Endothelial cell of umbilical vein (primary cell): Measurements from ENCODE around the gene PTPN2. TPM values are rescaled to one million over a fixed set of nuclear protein-coding genes. Genes with fewer than 3 reads are reported as not detected.
A peak's percentile ranks its signal among the peaks of the same experiment; 100 is the strongest.

Experiments
- BruUV-seq: library from RNA; stranded (reverse); fragments of 400-500 nt; replicated peaks from 2 replicates; lab custom pipeline; 2021; lab: Mats Ljungman, UMichigan
- CTCF ChIA-PET: fragments of 300-600, 350-600 bp; sonication (Branson Sonifier 250); formaldehyde crosslinking; loops from one replicate; lab custom pipeline; 2021; ENCODE audit warnings: antibody characterized with exemption, inconsistent platforms; lab: Charles Lee
- POLR2A ChIA-PET: fragments of 300-600, 350-600 bp; sonication (Branson Sonifier 250); formaldehyde crosslinking; loops from one replicate; lab custom pipeline; 2021; ENCODE audit warnings: antibody characterized with exemption, inconsistent platforms; lab: Charles Lee
- DNase-seq: peaks from one replicate; pipeline ENCODE4 v3.0.0-alpha.2; 2011; ENCODE audit warnings: low read depth, low spot score
- FAIRE-seq: peaks from 2 replicates; lab custom pipeline; 2011; peaks lifted over from hg19 to GRCh38; lab: Jason Lieb, UNC
- H2AFZ ChIP-seq: 2 replicates; pipeline ENCODE4 v1.6.0; 2012; ENCODE audit warnings: low read depth, low read length, control low read depth, inconsistent platforms
- H3K27ac ChIP-seq: 2 replicates; pipeline ENCODE4 v1.5.1; 2011; ENCODE audit warnings: low read depth, mild to moderate bottlenecking, control low read depth, low read length, moderate library complexity; ENCODE audit not compliant: insufficient read depth
- H3K27me3 ChIP-seq, 2 experiments: 2 replicates each; pipeline versions ENCODE4 v1.6.0 to v1.6.1; 2011; ENCODE audit warnings: low read length in 2 of 2, mixed read lengths in 1 of 2; ENCODE audit not compliant: control insufficient read depth in 2 of 2, insufficient read depth in 2 of 2
- H3K36me3 ChIP-seq, 2 experiments: 2 replicates in 1 of 2; 3 replicates in 1 of 2; pipeline ENCODE4 v1.5.1; 2011; ENCODE audit warnings: low read length in 2 of 2, mild to moderate bottlenecking in 1 of 2, moderate library complexity in 1 of 2; ENCODE audit not compliant: control insufficient read depth in 2 of 2, insufficient read depth in 2 of 2; ENCODE audit errors: extremely low read depth in 1 of 2
- H3K4me1 ChIP-seq: 3 replicates; pipeline ENCODE4 v1.5.1; 2011; ENCODE audit warnings: mild to moderate bottlenecking, low read length; ENCODE audit not compliant: control insufficient read depth, insufficient read depth; ENCODE audit errors: extremely low read depth
- H3K4me2 ChIP-seq: 2 replicates; pipeline ENCODE4 v1.6.1; 2011; ENCODE audit warnings: low read length, control low read depth, mixed read lengths; ENCODE audit not compliant: insufficient read depth
- H3K4me3 ChIP-seq, 3 experiments: fragments of 200-600 bp in 1 of 3; sonication (generic), shearing (Covaris generic) in 1 of 3; replicated peaks in 1 of 3; 2 replicates each; pipeline ENCODE4 v1.5.1; 2011 to 2016; ENCODE audit warnings: control low read depth in 3 of 3, low read length in 3 of 3, mild to moderate bottlenecking in 2 of 3, inconsistent platforms in 1 of 3, low read depth in 1 of 3, moderate library complexity in 1 of 3; ENCODE audit not compliant: insufficient read depth in 1 of 3
- H3K79me2 ChIP-seq: 2 replicates; pipeline ENCODE4 v1.6.0; 2012; ENCODE audit warnings: low read length, inconsistent platforms; ENCODE audit not compliant: control insufficient read depth, insufficient read depth
- H3K9ac ChIP-seq: replicated peaks from 2 replicates; pipeline ENCODE3; 2011; ENCODE audit warnings: low read length, control low read depth; ENCODE audit not compliant: insufficient read depth; ENCODE audit errors: extremely low read depth
- H3K9me1 ChIP-seq: replicated peaks from 3 replicates; pipeline ENCODE4 v1.6.0; 2011; ENCODE audit warnings: mild to moderate bottlenecking, low read length; ENCODE audit not compliant: control insufficient read depth, insufficient read depth; ENCODE audit errors: extremely low read depth
- H3K9me3 ChIP-seq: replicated peaks from 2 replicates; pipeline ENCODE4 v1.5.1; 2012; ENCODE audit warnings: low read length, inconsistent platforms; ENCODE audit not compliant: control insufficient read depth, insufficient read depth
- H4K20me1 ChIP-seq: replicated peaks from 2 replicates; pipeline ENCODE3; 2011; ENCODE audit warnings: mild to moderate bottlenecking, low read length; ENCODE audit not compliant: control insufficient read depth, insufficient read depth; ENCODE audit errors: extremely low read depth
- EZH2 ChIP-seq: IDR thresholded peaks from 2 replicates; pipeline ENCODE4 v1.6.1; 2012; ENCODE audit warnings: borderline replicate concordance, low read depth, mild to moderate bottlenecking, moderate library complexity, low read length, inconsistent platforms; ENCODE audit not compliant: severe bottlenecking
- FOS ChIP-seq: IDR thresholded peaks from 2 replicates; pipeline ENCODE4 v1.6.1; 2011; ENCODE audit warnings: mild to moderate bottlenecking, low read length, moderate library complexity, borderline replicate concordance; ENCODE audit not compliant: insufficient read depth
- GATA2 ChIP-seq: IDR thresholded peaks from 2 replicates; pipeline ENCODE4 v1.7.0; 2011; ENCODE audit warnings: low read depth, mild to moderate bottlenecking, moderate library complexity, mixed read lengths, low read length; ENCODE audit not compliant: insufficient read length, insufficient read depth
- JUN ChIP-seq: IDR thresholded peaks from 2 replicates; pipeline ENCODE4 v1.6.1; 2011; ENCODE audit warnings: borderline replicate concordance, low read depth; ENCODE audit not compliant: insufficient read length, insufficient read depth
- MYC ChIP-seq: IDR thresholded peaks from one replicate; pipeline ENCODE4 v1.6.1; 2011; ENCODE audit warnings: mild to moderate bottlenecking, low read depth, low read length
- POLR2A ChIP-seq: IDR thresholded peaks from 2 replicates; pipeline ENCODE4 v1.6.1; 2012; ENCODE audit warnings: low read depth, mild to moderate bottlenecking, control low read depth, low read length
- POLR2AphosphoS5 ChIP-seq: IDR thresholded peaks from 2 replicates; pipeline ENCODE4 v1.6.1; 2012; ENCODE audit warnings: low read depth, mild to moderate bottlenecking, control low read depth, low read length, moderate library complexity; ENCODE audit not compliant: insufficient read depth
- dilution Hi-C: fragments of 300-500 bp; cut with MboI; formaldehyde crosslinking; loops from one replicate; pipeline ENCODE4 v1.15.0; 2019; ENCODE audit warnings: low sequenced_read_pairs; ENCODE audit not compliant: extremely low pct_ligation_motif_present
- intact Hi-C: fragments of 100-400 bp; cut with micrococcal nuclease; formaldehyde crosslinking; loops from one replicate; pipeline ENCODE4 v1.10.0; 2022
- polyA plus RNA-seq, 4 experiments: library from polyadenylated mRNA; depleted of rRNA in 3 of 4; stranded (reverse) in 3 of 4; unstranded in 1 of 4; fragments of >200 nt; gene quantifications; 2 replicates each; pipeline versions ENCODE4 v1.2.1 to v1.2.3, GENCODE V29; 2011 to 2012; ENCODE audit warnings: missing spikeins in 1 of 4
- total RNA-seq: library from RNA; stranded (reverse); gene quantifications from 2 replicates; pipeline ENCODE4 v1.2.3, GENCODE V29; 2021
- TF ChIP-seq, protein P1 (sequence below), 2 donors: IDR thresholded peaks; 1 replicate in 1 of 2; 2 replicates in 1 of 2; pipeline ENCODE4 v1.5.1; 2011; ENCODE audit warnings: low read length in 2 of 2, mild to moderate bottlenecking in 2 of 2, moderate library complexity in 2 of 2, control low read depth in 1 of 2, inconsistent platforms in 1 of 2, low read depth in 1 of 2; ENCODE audit not compliant: insufficient read depth in 1 of 2; ENCODE audit errors: extremely low read depth in 1 of 2
- TF ChIP-seq, protein P2 (sequence below): IDR thresholded peaks from 2 replicates; pipeline ENCODE4 v1.6.1; 2011; ENCODE audit not compliant: insufficient read depth, insufficient read length

Gene PTPN2
- total and polyA plus RNA-seq, 2 donors (not counting 3 experiments of a cell fraction or from before 2014, with no cell fraction given) = 8.2 to 20.9 TPM

DNA sequence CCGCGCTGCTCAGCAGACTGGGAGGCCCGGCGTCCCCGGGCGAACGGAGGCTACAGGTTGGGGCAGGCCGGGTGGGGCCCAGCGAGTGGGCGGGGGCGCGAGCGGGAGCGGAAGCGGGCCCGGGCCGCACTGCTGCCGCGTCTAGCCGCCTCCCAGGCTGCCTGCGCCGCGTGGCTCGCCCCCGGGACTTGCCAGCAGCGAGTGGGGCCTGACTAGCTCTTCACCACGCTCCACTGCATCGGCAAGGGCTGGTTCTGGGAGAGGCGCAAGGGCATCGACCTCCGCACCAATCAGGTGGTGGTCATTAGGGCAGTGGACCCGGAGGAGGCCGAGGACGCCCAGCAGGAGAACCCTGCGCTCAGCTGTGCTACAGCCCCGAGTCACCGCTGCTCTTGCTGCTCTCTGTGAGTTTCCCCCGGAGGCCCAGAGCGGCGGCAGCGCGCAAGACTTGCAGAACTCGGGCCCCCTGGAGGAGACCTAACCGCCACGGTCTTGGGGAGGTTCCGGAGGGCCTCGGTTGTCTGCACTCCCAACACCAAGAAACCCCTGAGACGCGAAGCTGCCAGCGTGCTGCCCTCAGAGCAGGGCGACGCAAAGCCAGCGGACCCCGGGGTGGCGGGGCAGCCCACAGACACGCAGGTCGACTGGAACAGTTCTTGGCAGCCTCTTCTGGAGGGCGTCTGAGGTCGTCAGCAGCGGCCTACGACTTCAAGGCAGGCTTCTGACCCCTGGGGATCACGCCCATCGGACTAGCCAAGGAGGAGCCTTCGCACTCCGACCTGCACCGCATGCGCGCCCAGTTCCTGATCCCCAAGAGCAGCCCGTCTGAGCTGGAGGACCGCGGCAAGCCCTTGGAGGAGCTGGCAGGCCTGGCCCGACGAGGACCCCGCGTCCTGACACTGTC is 27.2 kb upstream of the PTPN2 start:
- Histone ChIP-seq H3K9me3 (no peaks in the 10 kb centered on the region), H3K27ac (no peak overlapping the region), H3K4me1 (peaks cover 17% of the 10 kb centered on the region), H4K20me1 (no peaks in the 10 kb centered on the region), H2AFZ (peak overlapping the region; percentile 74), H3K36me3 (no peaks in the 10 kb centered on the region), H3K4me2 (peak overlapping the region; percentile 22), H3K9me1 (no peaks in the 10 kb centered on the region), H3K4me3 (peak overlapping the region in 1 of 3 experiments; percentile 6), H3K27me3 (peaks cover 16 to 39% of the 10 kb centered on the region in 2 experiments), H3K9ac (no peak overlapping the region), H3K79me2 (no peaks in the 10 kb centered on the region)
- intact Hi-C loops (no loop called here), dilution Hi-C loops (no loop called here)
- no TSS peak for BruUV-seq
- FAIRE-seq (peak; percentile 64), DNase-seq (peak; percentile 17)
- POLR2A ChIA-PET = interaction anchor here (0.6 kb wide), 1 partner anchor 82 kb away, joined by 5 read pairs; no protein-coding TSS in a partner anchor
- TF ChIP-seq EZH2 (peak; percentile 33), FOS (no peak), GATA2 (no peak)
- CTCF ChIA-PET = interaction anchor here (1.2 to 1.9 kb wide), 3 partner anchors 16 to 167 kb away, joined by 3 to 6 read pairs (median 6); no protein-coding TSS in a partner anchor

DNA sequence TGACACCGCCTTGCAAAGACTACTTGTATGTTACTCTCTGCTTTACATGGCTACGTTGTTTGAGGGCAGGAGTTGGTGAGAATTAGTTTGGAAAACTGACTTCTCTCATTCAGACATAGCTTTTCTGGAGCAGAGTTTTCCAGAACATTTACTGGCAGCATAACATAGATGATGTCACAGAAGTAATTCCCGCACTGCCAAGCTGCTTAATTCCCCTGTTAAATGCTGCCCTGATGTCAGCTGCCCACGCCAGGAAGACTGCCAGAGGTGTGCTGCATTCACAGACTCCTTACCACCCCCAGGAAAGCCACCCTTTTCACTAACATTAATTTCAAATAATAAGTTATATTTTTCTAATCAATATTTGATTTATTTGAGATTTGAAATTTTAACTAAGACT is 24.7 kb upstream of the PTPN2 start:
- H3K36me3 ChIP-seq = no peaks in the 10 kb centered on the region
- TF ChIP-seq JUN (no peak), MYC (no peak), POLR2A (no peak), FOS (no peak), POLR2AphosphoS5 (no peak), EZH2 (no peak), GATA2 (no peak)
- TF ChIP-seq, protein P1, sequence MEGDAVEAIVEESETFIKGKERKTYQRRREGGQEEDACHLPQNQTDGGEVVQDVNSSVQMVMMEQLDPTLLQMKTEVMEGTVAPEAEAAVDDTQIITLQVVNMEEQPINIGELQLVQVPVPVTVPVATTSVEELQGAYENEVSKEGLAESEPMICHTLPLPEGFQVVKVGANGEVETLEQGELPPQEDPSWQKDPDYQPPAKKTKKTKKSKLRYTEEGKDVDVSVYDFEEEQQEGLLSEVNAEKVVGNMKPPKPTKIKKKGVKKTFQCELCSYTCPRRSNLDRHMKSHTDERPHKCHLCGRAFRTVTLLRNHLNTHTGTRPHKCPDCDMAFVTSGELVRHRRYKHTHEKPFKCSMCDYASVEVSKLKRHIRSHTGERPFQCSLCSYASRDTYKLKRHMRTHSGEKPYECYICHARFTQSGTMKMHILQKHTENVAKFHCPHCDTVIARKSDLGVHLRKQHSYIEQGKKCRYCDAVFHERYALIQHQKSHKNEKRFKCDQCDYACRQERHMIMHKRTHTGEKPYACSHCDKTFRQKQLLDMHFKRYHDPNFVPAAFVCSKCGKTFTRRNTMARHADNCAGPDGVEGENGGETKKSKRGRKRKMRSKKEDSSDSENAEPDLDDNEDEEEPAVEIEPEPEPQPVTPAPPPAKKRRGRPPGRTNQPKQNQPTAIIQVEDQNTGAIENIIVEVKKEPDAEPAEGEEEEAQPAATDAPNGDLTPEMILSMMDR (IDR thresholded peaks at IDR 0.05; ENCODE audit: extremely low read depth in 1 of 2, insufficient read depth in 1 of 2, low read depth in 1 of 2, low read length in 2 of 2) = no peak
- TF ChIP-seq, protein P2, sequence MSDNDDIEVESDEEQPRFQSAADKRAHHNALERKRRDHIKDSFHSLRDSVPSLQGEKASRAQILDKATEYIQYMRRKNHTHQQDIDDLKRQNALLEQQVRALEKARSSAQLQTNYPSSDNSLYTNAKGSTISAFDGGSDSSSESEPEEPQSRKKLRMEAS = no peak
- no peak overlapping the region for H3K4me2 ChIP-seq
- BruUV-seq = no TSS peak
- DNase-seq (no peak), FAIRE-seq (no peak)
- no peaks in the 10 kb centered on the region for H3K9me1 ChIP-seq
- H3K9me3 ChIP-seq = no peaks in the 10 kb centered on the region
- intact Hi-C loops (no loop called here), dilution Hi-C loops (no loop called here)
- no peak overlapping the region for H2AFZ ChIP-seq
- ChIA-PET CTCF (interaction anchor here (0.9 to 2.3 kb wide), 5 partner anchors 10 to 165 kb away, joined by 3 to 9 read pairs (median 7); partner anchors contain the start of gene PTPN2), POLR2A (interaction anchor here (1.8 kb wide), 1 partner anchor 25 kb away, joined by 11 read pairs; the partner anchor contains the start of gene PTPN2)
- H3K9ac ChIP-seq = no peak overlapping the region
- H3K79me2 ChIP-seq = no peaks in the 10 kb centered on the region
- H3K27ac ChIP-seq = no peak overlapping the region
- H4K20me1 ChIP-seq = no peaks in the 10 kb centered on the region
- H3K4me1 ChIP-seq = peaks cover 17% of the 10 kb centered on the region
- no peak overlapping the region for H3K4me3 ChIP-seq
- peaks cover 26 to 45% of the 10 kb centered on the region in 2 experiments for H3K27me3 ChIP-seq
